HepG2 (cell line): ENCODE results near the gene SIVA1. TPM values are rescaled to one million over a fixed set of nuclear protein-coding genes. Genes with fewer than 3 reads are reported as not detected.

Experiments
- ATF5 ChIP-seq: sonication (generic); formaldehyde crosslinking; IDR thresholded peaks from 2 replicates; pipeline ENCODE4 v1.4.0; 2020; ENCODE audit warnings: mild to moderate bottlenecking, low read depth, missing genetic modification reagents
- CENPX ChIP-seq: sonication (generic); formaldehyde crosslinking; IDR thresholded peaks from 2 replicates; pipeline ENCODE4 v1.9.0; 2021; ENCODE audit warnings: mild to moderate bottlenecking, missing genetic modification reagents, moderate library complexity
- DMAP1 ChIP-seq: IDR thresholded peaks from 2 replicates; pipeline ENCODE4 v1.6.1; 2016
- DRAP1 ChIP-seq: IDR thresholded peaks from 2 replicates; pipeline ENCODE4 v1.6.1; 2016; ENCODE audit warnings: missing genetic modification reagents, missing compliant biosample characterization
- FLYWCH1 ChIP-seq: sonication (generic); formaldehyde crosslinking; IDR thresholded peaks from 2 replicates; pipeline ENCODE4 v1.8.1; 2023; ENCODE audit warnings: mild to moderate bottlenecking, missing genetic modification reagents
- GATAD2A ChIP-seq: IDR thresholded peaks from 2 replicates; pipeline ENCODE4 v1.6.1; 2016
- HNF4A ChIP-seq: sonication (generic); formaldehyde crosslinking; IDR thresholded peaks from 2 replicates; pipeline ENCODE4 v1.4.0; 2020; ENCODE audit warnings: missing genetic modification reagents
- NCOA1 ChIP-seq: sonication (generic); formaldehyde crosslinking; IDR thresholded peaks from 2 replicates; pipeline ENCODE4 v1.9.0; 2021; ENCODE audit warnings: missing genetic modification reagents
- REL ChIP-seq: sonication (generic); formaldehyde crosslinking; conservative IDR thresholded peaks from 2 replicates; pipeline ENCODE4 v1.8.0; 2022; ENCODE audit warnings: mild to moderate bottlenecking, missing genetic modification reagents, moderate library complexity
- TCF12 ChIP-seq, 2 experiments: fragments of 450-650 bp in 1 of 2; sonication (generic) in 1 of 2; formaldehyde crosslinking in 1 of 2; IDR thresholded peaks; 2 replicates each; pipeline versions ENCODE4 v1.6.1 to v1.8.0; 2017 to 2022; ENCODE audit warnings: antibody characterized with exemption in 1 of 2, mild to moderate bottlenecking in 1 of 2, missing genetic modification reagents in 1 of 2, moderate library complexity in 1 of 2
- TFDP1 ChIP-seq: IDR thresholded peaks from 2 replicates; pipeline ENCODE4 v1.6.1; 2016; ENCODE audit warnings: missing compliant biosample characterization, missing genetic modification reagents, borderline replicate concordance
- ZNF431 ChIP-seq: sonication (generic); formaldehyde crosslinking; IDR thresholded peaks from 2 replicates; pipeline ENCODE4 v1.9.0; 2022; ENCODE audit warnings: missing genetic modification reagents, low read depth, mild to moderate bottlenecking, borderline replicate concordance
- ZNF672 ChIP-seq: sonication (generic); formaldehyde crosslinking; IDR thresholded peaks from 2 replicates; pipeline ENCODE4 v1.8.1; 2022; ENCODE audit warnings: missing genetic modification reagents
- ZSCAN21 ChIP-seq: sonication (generic); formaldehyde crosslinking; IDR thresholded peaks from 2 replicates; pipeline ENCODE4 v1.8.0; 2022; ENCODE audit warnings: mild to moderate bottlenecking, missing genetic modification reagents, moderate library complexity, borderline replicate concordance
- polyA plus RNA-seq, 8 experiments: library from polyadenylated mRNA; depleted of rRNA in 3 of 8; stranded (reverse) in 7 of 8; unstranded in 1 of 8; fragments of >200 nt; fragmentation: Illumina TruSeq in 4 of 8; extraction: Trizol in 4 of 8; gene quantifications; 2 replicates each; pipeline versions ENCODE4 v1.2.1 to v1.2.3, GENCODE V29; 2011 to 2016; ENCODE audit warnings: low read depth in 4 of 8, missing spikeins in 1 of 8, mixed read lengths in 1 of 8; ENCODE audit not compliant: insufficient read depth in 1 of 8
- total RNA-seq, 5 experiments: library from RNA; depleted of rRNA; stranded (reverse); fragments of >200 nt; fragmentation: Illumina TruSeq; extraction: Trizol; gene quantifications; 2 replicates each; pipeline ENCODE4 v1.2.3, GENCODE V29; 2016; ENCODE audit warnings: low read depth in 1 of 5
- TF ChIP-seq, protein P1 (sequence below): IDR thresholded peaks from 2 replicates; pipeline ENCODE4 v1.6.1; 2016; ENCODE audit warnings: low read depth, missing genetic modification reagents, missing compliant biosample characterization
- TF ChIP-seq, protein P2 (sequence below): sonication (generic); formaldehyde crosslinking; IDR thresholded peaks from 2 replicates; pipeline ENCODE4 v1.4.0; 2020; ENCODE audit warnings: missing genetic modification reagents

SIVA1 gene
- total and polyA plus RNA-seq, 2 of the 13 experiments (the other 11 are each of a cell fraction or from before 2014, with no cell fraction given) = 123 to 186 TPM

- TF ChIP-seq NCOA1 (no peak), GATAD2A (CRISPR knock-in tag) (no peak), ZSCAN21 (CRISPR knock-in tag) (no peak), ZNF431 (CRISPR knock-in tag) (peak; percentile 93), CENPX (CRISPR knock-in tag) (no peak), DMAP1 (CRISPR knock-in tag) (peak; percentile 78), FLYWCH1 (CRISPR knock-in tag) (no peak), REL (CRISPR knock-in tag) (peak; percentile 89), ZNF672 (CRISPR knock-in tag) (peak; percentile 39; the same call in 1 of the 2 replicates), DRAP1 (CRISPR knock-in tag) (peak; percentile 85), TCF12 (IDR thresholded peaks at IDR 0.05) (no peak), TCF12 (CRISPR knock-in tag; IDR thresholded peaks at IDR 0.05) (no peak; the same call in 1 of the 2 replicates), HNF4A (CRISPR knock-in tag) (peak; percentile 52), TFDP1 (peak; percentile 97), ATF5 (CRISPR knock-in tag) (peak; percentile 65; the same call in 1 of the 2 replicates)
- TF ChIP-seq, protein P1, sequence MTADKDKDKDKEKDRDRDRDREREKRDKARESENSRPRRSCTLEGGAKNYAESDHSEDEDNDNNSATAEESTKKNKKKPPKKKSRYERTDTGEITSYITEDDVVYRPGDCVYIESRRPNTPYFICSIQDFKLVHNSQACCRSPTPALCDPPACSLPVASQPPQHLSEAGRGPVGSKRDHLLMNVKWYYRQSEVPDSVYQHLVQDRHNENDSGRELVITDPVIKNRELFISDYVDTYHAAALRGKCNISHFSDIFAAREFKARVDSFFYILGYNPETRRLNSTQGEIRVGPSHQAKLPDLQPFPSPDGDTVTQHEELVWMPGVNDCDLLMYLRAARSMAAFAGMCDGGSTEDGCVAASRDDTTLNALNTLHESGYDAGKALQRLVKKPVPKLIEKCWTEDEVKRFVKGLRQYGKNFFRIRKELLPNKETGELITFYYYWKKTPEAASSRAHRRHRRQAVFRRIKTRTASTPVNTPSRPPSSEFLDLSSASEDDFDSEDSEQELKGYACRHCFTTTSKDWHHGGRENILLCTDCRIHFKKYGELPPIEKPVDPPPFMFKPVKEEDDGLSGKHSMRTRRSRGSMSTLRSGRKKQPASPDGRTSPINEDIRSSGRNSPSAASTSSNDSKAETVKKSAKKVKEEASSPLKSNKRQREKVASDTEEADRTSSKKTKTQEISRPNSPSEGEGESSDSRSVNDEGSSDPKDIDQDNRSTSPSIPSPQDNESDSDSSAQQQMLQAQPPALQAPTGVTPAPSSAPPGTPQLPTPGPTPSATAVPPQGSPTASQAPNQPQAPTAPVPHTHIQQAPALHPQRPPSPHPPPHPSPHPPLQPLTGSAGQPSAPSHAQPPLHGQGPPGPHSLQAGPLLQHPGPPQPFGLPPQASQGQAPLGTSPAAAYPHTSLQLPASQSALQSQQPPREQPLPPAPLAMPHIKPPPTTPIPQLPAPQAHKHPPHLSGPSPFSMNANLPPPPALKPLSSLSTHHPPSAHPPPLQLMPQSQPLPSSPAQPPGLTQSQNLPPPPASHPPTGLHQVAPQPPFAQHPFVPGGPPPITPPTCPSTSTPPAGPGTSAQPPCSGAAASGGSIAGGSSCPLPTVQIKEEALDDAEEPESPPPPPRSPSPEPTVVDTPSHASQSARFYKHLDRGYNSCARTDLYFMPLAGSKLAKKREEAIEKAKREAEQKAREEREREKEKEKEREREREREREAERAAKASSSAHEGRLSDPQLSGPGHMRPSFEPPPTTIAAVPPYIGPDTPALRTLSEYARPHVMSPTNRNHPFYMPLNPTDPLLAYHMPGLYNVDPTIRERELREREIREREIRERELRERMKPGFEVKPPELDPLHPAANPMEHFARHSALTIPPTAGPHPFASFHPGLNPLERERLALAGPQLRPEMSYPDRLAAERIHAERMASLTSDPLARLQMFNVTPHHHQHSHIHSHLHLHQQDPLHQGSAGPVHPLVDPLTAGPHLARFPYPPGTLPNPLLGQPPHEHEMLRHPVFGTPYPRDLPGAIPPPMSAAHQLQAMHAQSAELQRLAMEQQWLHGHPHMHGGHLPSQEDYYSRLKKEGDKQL (CRISPR knock-in tag) = no peak
- TF ChIP-seq, protein P2, sequence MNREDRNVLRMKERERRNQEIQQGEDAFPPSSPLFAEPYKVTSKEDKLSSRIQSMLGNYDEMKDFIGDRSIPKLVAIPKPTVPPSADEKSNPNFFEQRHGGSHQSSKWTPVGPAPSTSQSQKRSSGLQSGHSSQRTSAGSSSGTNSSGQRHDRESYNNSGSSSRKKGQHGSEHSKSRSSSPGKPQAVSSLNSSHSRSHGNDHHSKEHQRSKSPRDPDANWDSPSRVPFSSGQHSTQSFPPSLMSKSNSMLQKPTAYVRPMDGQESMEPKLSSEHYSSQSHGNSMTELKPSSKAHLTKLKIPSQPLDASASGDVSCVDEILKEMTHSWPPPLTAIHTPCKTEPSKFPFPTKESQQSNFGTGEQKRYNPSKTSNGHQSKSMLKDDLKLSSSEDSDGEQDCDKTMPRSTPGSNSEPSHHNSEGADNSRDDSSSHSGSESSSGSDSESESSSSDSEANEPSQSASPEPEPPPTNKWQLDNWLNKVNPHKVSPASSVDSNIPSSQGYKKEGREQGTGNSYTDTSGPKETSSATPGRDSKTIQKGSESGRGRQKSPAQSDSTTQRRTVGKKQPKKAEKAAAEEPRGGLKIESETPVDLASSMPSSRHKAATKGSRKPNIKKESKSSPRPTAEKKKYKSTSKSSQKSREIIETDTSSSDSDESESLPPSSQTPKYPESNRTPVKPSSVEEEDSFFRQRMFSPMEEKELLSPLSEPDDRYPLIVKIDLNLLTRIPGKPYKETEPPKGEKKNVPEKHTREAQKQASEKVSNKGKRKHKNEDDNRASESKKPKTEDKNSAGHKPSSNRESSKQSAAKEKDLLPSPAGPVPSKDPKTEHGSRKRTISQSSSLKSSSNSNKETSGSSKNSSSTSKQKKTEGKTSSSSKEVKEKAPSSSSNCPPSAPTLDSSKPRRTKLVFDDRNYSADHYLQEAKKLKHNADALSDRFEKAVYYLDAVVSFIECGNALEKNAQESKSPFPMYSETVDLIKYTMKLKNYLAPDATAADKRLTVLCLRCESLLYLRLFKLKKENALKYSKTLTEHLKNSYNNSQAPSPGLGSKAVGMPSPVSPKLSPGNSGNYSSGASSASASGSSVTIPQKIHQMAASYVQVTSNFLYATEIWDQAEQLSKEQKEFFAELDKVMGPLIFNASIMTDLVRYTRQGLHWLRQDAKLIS = no peak
Measured at GRCh38 chr14:104752735-104753527, at the start of gene SIVA1 (continued).
